Astrocyte (in vitro differentiated cells and primary cell): ENCODE data around the gene FMNL1. TPM values are rescaled to one million over a fixed set of nuclear protein-coding genes. Genes with fewer than 3 reads are reported as not detected.

Experiments used
- DNase-seq: peaks from one replicate; pipeline ENCODE4 v3.0.0-alpha.2; 2010; ENCODE audit warnings: low read depth
- FAIRE-seq: peaks from 2 replicates; lab custom pipeline; 2011; peaks lifted over from hg19 to GRCh38; lab: Jason Lieb, UNC
- H2AFZ ChIP-seq: 2 replicates; pipeline ENCODE4 v1.6.0; 2012; ENCODE audit warnings: low read depth, low read length, inconsistent platforms
- H3K27ac ChIP-seq: 2 replicates; pipeline ENCODE4 v1.5.1; 2011; ENCODE audit warnings: low read depth, low read length, inconsistent platforms
- H3K27me3 ChIP-seq: 2 replicates; pipeline ENCODE4 v1.6.0; 2011; ENCODE audit warnings: low read length, inconsistent platforms; ENCODE audit not compliant: insufficient read depth
- H3K36me3 ChIP-seq: 2 replicates; pipeline ENCODE4 v1.5.1; 2011; ENCODE audit warnings: low read length, inconsistent platforms; ENCODE audit not compliant: insufficient read depth
- H3K4me1 ChIP-seq: 2 replicates; pipeline ENCODE4 v1.5.1; 2011; ENCODE audit warnings: low read length, inconsistent platforms; ENCODE audit not compliant: insufficient read depth
- H3K4me2 ChIP-seq: 2 replicates; pipeline ENCODE4 v1.6.0; 2012; ENCODE audit warnings: low read length, inconsistent platforms
- H3K4me3 ChIP-seq: 2 replicates; pipeline ENCODE4 v1.5.1; 2011; ENCODE audit warnings: low read depth, mild to moderate bottlenecking, low read length, inconsistent platforms; ENCODE audit not compliant: insufficient read depth
- H3K79me2 ChIP-seq: 2 replicates; pipeline ENCODE4 v1.6.0; 2012; ENCODE audit warnings: mild to moderate bottlenecking, low read length, inconsistent platforms; ENCODE audit not compliant: insufficient read depth
- H3K9ac ChIP-seq: 2 replicates; pipeline ENCODE4 v1.6.0; 2012; ENCODE audit warnings: mild to moderate bottlenecking, low read length, inconsistent platforms
- H3K9me3 ChIP-seq: 2 replicates; pipeline ENCODE4 v1.5.1; 2012; ENCODE audit warnings: low read depth, mild to moderate bottlenecking, low read length, inconsistent platforms; ENCODE audit not compliant: insufficient read depth
- H4K20me1 ChIP-seq: 2 replicates; pipeline ENCODE4 v1.6.0; 2012; ENCODE audit warnings: low read length, inconsistent platforms; ENCODE audit not compliant: insufficient read depth
- H3K27ac Mint-ChIP-seq: one replicate; pipeline ENCODE4 v1.8.0; 2021; ENCODE audit warnings: mild to moderate bottlenecking, mixed read lengths; ENCODE audit not compliant: unreplicated experiment
- H3K27me3 Mint-ChIP-seq: one replicate; pipeline ENCODE4 v1.8.0; 2021; ENCODE audit warnings: low read depth, mixed read lengths; ENCODE audit not compliant: unreplicated experiment
- H3K36me3 Mint-ChIP-seq: one replicate; pipeline ENCODE4 v1.8.0; 2021; ENCODE audit warnings: low read depth, mixed read lengths; ENCODE audit not compliant: unreplicated experiment
- H3K4me1 Mint-ChIP-seq: one replicate; pipeline ENCODE4 v1.8.0; 2021; ENCODE audit warnings: low read depth, mixed read lengths; ENCODE audit not compliant: unreplicated experiment
- H3K4me3 Mint-ChIP-seq: one replicate; pipeline ENCODE4 v1.8.0; 2021; ENCODE audit warnings: mild to moderate bottlenecking, moderate library complexity, mixed read lengths; ENCODE audit not compliant: unreplicated experiment
- H3K9me3 Mint-ChIP-seq: one replicate; pipeline ENCODE4 v1.8.0; 2021; ENCODE audit warnings: mild to moderate bottlenecking, mixed read lengths; ENCODE audit not compliant: unreplicated experiment
- EZH2 ChIP-seq: IDR thresholded peaks from 2 replicates; pipeline ENCODE4 v1.6.1; 2012; ENCODE audit warnings: mild to moderate bottlenecking, low read length, inconsistent platforms; ENCODE audit not compliant: insufficient read depth
- total RNA-seq: library from RNA; stranded (reverse); gene quantifications from 2 replicates; pipeline ENCODE4 v1.2.1, GENCODE V29; 2021
- TF ChIP-seq, protein P1 (sequence below): IDR thresholded peaks from 2 replicates; pipeline ENCODE4 v1.5.1; 2011; ENCODE audit warnings: low read depth, mild to moderate bottlenecking, inconsistent platforms, low read length, moderate library complexity; ENCODE audit not compliant: insufficient read depth

The FMNL1 gene
- total RNA-seq, 1 donor from 2014 or later = 4.0 TPM

DNA sequence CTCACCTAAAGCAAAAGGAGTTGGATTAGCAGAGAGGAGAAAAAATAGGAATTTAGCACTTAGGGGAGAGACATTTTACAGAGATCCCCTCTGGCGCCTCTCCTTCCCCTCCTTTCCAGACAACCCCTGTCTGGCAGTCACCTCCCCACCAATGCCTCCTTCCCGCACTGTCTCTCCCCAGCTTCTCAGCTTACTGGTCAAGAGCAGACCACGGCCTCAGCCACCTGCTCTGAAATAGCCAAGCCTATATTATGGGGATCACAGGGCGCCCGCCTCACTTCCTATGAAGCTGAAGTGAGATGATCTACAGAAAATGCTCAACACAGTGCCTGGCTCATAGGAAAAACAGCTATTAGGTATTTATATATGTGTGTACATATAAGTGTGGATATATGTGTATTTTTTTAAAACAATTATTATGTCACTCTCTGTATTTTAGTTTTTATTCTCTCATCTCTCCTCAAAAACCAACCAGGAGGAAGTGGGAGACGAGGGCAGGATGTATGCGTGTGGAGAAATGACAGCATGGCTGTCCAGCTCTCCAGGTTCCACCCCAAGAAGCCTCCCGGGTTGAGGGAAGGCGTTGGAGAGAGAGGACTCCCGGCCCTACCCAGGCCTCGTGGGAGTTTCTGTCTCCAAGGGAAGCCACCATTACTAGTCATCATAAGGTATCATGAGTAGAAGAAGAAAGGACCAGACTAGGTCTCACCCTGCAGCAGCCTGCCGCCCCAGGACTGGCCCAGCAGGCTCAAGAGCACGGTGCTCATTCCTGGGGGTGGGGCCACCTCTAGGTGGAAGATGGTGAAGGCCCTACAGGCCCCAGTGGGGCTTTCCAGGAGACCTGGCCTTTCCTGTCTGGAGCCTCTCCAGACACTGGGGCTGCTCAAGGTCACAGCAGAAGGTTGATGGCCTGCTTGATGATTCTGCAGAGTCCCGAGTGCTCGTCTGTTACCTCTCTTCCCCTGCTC, 67.9 kb downstream of the FMNL1 start:
- H3K27me3 ChIP-seq = no peaks in the 10 kb centered on the region
- Mint-ChIP-seq H3K27ac (no peak overlapping the region), H3K27me3 (no peaks in the 10 kb centered on the region), H3K9me3 (no peaks in the 10 kb centered on the region), H3K4me3 (no peak overlapping the region), H3K4me1 (peaks cover 37% of the 10 kb centered on the region), H3K36me3 (peaks cover 32% of the 10 kb centered on the region)
- no peak overlapping the region for H3K9ac ChIP-seq
- H3K4me2 ChIP-seq = no peak overlapping the region
- H3K9me3 ChIP-seq = peaks cover 2% of the 10 kb centered on the region
- H4K20me1 ChIP-seq = peaks cover 75% of the 10 kb centered on the region
- no peak overlapping the region for H3K27ac ChIP-seq
- no peak overlapping the region for H2AFZ ChIP-seq
- peaks cover 26% of the 10 kb centered on the region for H3K36me3 ChIP-seq
- DNase-seq (no peak), FAIRE-seq (no peak)
- H3K4me1 ChIP-seq = peaks cover 22% of the 10 kb centered on the region
- H3K79me2 ChIP-seq = peaks cover 60% of the 10 kb centered on the region
- TF ChIP-seq, protein P1, sequence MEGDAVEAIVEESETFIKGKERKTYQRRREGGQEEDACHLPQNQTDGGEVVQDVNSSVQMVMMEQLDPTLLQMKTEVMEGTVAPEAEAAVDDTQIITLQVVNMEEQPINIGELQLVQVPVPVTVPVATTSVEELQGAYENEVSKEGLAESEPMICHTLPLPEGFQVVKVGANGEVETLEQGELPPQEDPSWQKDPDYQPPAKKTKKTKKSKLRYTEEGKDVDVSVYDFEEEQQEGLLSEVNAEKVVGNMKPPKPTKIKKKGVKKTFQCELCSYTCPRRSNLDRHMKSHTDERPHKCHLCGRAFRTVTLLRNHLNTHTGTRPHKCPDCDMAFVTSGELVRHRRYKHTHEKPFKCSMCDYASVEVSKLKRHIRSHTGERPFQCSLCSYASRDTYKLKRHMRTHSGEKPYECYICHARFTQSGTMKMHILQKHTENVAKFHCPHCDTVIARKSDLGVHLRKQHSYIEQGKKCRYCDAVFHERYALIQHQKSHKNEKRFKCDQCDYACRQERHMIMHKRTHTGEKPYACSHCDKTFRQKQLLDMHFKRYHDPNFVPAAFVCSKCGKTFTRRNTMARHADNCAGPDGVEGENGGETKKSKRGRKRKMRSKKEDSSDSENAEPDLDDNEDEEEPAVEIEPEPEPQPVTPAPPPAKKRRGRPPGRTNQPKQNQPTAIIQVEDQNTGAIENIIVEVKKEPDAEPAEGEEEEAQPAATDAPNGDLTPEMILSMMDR = no peak
- no peak for TF ChIP-seq EZH2
- H3K4me3 ChIP-seq = no peak overlapping the region

DNA sequence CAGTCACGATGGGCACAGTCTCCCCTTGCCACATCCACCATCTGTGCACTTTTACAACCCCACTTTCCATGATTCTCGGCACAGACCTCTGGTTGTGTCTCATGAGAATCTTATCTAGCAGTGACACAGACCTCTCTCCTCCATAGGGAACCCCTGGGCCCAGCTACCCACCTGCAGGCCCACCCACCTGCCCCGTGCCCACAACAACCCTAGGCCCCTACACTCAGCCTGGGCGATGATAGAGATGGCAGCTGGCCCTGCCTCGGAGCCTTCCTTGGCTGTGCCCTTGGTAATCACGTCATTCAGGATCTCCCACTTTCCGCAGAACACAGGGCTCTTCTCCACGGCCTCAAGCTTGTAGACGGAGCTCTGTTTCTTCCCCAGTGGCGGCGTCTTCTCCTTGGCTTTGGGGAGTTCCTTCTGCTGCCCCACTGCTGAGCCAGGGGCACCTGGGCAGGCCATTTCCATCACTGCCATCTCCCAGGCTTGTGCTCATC, 68.6 kb downstream of the FMNL1 start:
- DNase-seq (no peak), FAIRE-seq (no peak)
- Histone ChIP-seq H4K20me1 (peaks cover 78% of the 10 kb centered on the region), H3K4me2 (no peak overlapping the region), H3K9me3 (peaks cover 2% of the 10 kb centered on the region), H3K4me3 (no peak overlapping the region), H2AFZ (no peak overlapping the region), H3K27me3 (no peaks in the 10 kb centered on the region), H3K79me2 (peaks cover 66% of the 10 kb centered on the region), H3K9ac (no peak overlapping the region), H3K4me1 (peaks cover 28% of the 10 kb centered on the region), H3K27ac (no peak overlapping the region), H3K36me3 (peaks cover 26% of the 10 kb centered on the region)
- Mint-ChIP-seq H3K27me3 (no peaks in the 10 kb centered on the region), H3K4me3 (no peak overlapping the region), H3K36me3 (peaks cover 32% of the 10 kb centered on the region), H3K4me1 (peaks cover 43% of the 10 kb centered on the region), H3K27ac (no peak overlapping the region), H3K9me3 (no peaks in the 10 kb centered on the region)
- TF ChIP-seq, protein P1 = no peak
